Activated CD4-positive, alpha-beta T cell treated with anti-CD3 and anti-CD28 coated beads, Interleukin-2, Interleukin-6, amounts not matched to agents 100 ng/mL and 50 ng/mL, durations not matched to agents 16 hours and 8 hours (primary cell): ENCODE data around the gene PURB.
"Not testable (repeated sequence)": the region's sequence is repeated elsewhere in the genome, so short reads cannot be mapped to it uniquely, and the experiment has no call there.

ENCODE experiments used
- DNase-seq: peaks from one replicate; pipeline ENCODE4 v3.0.0-alpha.2; 2020

PURB gene

DNA sequence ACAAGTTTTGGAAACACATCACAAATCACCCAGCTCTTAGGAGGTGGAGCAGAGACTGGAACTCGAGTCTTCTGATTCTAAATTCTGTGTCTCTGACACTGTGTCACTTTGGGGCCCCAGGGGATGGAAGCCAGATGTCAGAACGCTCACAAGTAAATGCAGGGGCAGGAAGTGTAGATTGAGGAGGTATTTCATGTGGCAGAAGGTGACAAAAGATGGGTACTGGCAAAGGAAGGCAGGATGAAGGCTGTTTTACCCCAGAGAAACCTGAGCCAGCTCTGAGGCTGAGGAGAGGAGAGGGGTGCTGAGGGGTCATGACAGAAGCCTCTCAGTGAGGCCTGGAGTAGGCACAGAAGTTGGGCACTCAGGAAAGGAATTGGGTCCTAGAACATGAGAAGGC lies 6.0 kb upstream of the PURB start:
- DNase-seq = peak; percentile 49

DNA sequence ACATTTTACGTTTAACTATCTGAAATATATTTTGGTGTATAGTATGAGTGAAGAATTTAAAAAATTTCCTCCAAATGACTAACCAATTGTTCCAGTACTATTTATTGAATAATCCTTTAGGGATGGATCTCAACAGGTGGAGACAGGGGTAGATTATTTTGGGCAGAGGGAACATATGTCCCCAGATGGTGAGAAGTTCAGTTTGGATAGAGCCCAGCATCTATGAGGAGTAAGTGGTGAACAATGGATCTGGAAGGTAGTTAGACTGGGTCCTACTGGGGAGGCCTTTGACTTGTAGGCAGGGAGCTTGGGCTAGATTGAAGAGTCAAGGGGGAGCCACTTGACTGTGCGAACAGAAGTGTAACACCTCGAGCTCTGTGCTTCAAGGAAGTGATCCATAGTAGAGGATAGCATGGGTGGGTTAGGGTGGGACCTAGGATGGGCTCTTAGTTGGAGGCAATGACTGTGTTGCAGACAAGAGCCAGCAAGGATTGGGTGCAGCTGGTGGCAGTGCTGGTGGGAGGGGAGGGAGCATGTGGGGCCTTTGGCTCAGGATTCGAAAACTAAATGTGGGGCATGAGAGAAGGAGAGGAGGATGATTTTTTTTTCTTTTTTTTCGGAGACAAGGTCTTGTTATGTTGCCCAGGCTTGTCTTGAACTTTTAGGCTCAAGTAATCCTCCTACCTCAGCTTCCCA lies 3.9 kb upstream of the PURB start:
- DNase-seq = no peak

DNA sequence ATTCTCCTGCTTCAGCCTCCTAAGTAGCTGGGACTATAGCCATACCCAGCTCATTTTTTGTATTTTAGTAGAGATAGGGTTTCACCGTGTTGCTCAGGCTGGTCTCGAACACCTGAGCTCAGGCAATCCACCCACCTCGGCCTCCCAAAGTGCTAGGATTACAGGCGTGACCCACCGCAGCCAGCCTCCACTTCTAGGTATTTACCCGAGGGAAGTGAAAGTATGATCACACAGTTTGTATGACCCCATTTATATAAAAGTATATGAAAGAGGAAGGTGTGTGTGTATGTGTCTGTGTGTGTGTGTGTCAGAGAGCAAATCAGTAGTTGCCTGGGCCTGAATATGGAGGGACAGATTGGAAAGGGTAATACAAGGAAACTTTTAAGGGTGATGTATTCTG lies 2.0 kb upstream of the PURB start:
- DNase-seq = no peak

DNA sequence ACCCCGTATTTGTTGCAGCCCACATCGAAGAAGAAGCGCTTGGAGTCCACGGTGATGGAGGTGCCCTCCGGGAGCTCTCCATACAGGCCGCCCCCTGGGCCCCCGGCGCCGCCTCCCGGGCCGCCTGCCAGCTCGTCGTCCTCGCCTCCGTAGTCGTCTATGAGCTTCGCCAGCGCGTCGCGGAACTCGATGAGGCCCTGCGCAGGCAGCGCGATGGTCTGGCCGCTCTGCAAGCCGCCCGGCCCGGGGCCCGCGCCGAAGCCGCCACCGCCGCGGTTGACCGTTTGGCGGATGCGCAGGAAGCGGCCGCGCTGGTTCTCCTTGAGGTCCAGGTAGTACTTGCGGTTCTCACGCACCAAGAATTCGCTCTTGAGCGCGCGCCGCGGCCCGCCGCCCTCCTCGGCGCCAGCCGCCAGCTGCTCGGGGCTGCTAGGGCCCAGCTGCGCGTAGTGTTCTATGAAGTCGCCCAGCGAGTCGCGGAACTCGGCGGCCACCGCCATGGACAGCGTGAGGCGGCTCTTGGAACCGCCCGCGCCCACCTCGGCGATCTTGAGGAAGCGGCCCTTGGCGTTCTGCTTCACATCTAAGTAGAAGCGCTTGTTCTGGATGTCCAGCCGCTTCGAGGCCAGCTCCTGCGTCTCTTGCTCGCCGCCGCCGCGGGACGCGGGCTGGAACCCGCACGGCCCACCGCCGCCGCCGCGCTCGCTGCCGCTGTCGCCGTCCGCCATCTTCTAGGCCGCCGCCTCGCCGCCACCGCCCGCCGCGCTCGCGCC lies 523 bp downstream of the PURB start:
- peak; percentile 58 for DNase-seq

DNA sequence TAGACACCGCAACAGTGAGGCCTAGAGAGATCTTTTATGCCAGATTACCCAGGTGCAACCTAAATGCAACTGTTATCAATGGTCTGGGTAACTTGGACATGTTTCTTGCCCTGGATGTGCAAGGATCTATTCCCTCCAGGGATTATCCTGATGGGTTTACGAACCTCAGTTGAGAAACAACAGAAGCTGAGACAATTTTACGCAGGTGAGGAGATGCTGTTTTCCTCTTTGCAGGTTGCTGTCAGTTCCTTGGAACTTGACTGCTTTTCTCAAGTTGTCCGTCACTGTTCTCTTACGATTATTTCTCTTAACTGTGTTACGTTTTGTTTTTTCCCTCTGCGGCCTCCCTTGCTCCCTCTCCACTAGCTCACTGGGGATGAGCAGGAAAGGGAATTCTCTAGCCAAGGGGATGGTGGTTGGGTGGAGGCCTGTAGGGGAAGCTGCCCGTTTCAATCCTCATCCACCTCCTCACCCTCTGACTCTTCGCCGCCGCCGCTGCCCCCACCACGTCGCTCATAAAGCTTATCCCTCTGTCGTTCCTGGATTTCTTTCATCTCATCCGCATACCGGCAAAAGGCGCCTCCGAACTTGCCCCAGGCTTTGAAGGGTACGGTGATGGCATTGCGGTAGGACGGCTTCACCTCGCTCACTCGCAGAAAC lies 1.2 kb downstream of the PURB start:
- no peak for DNase-seq

DNA sequence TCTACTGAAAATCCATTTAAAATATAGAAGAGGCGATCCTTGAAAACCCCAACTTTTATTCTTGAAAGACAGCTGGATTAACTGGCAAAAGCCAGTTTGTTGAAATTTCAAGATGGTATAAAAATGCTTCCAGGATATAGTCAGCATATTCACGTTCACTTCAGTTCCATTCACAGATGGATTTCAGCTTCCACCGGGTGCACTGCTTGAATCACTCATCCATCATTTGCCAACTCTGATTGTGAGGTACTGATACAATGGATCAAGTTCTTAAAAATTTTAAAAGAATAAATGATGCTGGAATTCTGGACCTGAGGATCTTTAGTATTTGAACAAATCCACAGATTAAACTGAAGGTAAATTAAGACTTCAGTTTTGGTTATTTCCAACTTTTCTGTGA lies 2.4 kb downstream of the PURB start:
- no peak for DNase-seq

DNA sequence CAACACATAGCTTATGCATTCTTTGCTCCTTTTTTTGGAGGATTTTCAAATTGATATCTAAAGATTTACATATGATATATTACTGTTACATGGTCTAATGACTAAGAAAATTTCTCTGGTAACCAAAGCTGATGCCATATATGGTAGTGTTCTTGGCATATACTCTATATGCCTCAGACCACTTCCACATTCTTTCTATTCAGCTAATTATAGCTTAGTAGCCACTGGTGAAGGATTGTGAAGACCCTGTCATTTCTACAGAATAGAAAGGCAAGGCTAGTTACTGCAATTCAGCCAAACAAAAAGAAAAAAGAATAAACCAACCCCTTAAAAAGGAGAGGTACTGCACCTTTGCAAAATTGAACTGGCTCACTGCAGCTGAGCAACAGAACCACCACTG lies 3.7 kb downstream of the PURB start:
- DNase-seq = peak; percentile 42

- no peak for DNase-seq
These were observed 4.2 kb downstream of the PURB start for GRCh38 chr7:44881066-44881600.

DNA sequence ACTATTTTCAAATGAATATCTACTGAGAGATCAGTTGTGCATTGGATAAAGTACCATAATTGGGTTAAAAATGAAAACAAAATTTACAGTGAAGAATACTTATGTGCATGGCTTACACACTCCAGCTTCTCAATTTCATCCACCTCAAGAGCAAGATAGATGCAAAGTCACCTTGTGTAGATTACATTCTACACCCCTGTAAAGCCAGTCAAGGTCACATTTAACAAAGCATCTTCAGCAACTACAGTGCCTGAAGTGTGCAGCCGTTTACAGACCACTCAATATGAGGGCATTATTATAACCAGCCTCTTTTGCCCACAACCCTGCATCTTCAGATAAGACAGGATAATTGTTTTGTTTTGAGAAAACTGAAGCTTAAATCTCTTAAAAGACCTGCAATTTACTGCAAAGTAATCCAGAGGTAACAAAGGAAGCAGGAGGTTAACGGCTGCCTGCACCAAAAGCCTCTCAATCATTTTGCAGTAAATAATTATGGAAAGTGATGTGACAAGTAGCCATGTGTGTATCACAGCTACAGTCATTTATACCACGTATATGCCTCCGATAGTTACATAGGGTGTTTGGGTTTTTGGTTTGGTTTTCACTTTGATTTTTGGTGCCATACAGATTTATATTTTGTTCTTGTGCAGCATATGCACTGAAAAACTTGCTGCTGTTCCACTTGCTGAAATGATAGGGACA lies 4.9 kb downstream of the PURB start:
- peak; percentile 18 for DNase-seq

GRCh38 chr7:44876393-44876792 lies 8.9 kb downstream of the PURB start:
- DNase-seq = no peak

GRCh38 chr7:44875241-44875640 lies 10.1 kb downstream of the PURB start:
- no peak for DNase-seq

GRCh38 chr7:44872787-44873186 lies 12.5 kb downstream of the PURB start:
- no peak for DNase-seq

DNA sequence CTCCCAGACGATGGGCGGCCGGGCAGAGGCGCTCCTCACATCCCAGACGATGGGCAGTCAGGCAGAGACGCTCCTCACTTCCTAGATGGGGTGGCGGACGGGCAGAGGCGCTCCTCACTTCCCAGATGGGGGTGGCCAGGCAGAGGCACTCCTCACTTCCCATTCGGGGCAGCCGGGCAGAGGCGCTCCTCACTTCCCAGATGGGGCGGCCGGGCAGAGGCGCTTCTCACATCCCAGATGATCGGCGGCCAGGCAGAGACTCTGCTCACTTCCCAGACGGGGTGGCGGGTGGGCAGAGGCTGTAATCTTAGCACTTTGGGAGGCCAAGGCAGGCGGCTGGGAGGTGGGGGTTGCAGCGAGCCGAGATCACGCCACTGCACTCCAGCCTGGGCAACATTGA lies 13.4 kb downstream of the PURB start:
- DNase-seq = not testable (repeated sequence)

DNA sequence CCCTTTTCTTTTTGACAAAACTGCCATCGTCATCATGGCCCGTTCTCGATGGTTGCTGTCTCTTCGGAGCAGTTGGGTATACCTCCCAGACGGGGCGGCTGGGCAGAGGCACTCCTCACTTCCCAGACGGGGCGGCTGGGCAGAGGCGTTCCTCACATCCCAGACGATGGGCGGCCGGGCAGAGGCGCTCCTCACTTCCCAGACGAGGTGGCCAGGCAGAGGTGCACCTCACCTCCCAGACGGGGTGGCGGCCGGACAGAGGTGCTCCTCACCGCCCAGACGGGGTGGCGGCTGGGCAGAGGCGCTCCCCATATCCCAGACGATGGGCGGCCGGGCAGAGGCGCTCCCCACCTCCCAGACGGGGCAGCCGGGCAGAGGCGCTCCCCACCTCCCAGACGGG lies 14.6 kb downstream of the PURB start:
- not testable (repeated sequence) for DNase-seq

DNA sequence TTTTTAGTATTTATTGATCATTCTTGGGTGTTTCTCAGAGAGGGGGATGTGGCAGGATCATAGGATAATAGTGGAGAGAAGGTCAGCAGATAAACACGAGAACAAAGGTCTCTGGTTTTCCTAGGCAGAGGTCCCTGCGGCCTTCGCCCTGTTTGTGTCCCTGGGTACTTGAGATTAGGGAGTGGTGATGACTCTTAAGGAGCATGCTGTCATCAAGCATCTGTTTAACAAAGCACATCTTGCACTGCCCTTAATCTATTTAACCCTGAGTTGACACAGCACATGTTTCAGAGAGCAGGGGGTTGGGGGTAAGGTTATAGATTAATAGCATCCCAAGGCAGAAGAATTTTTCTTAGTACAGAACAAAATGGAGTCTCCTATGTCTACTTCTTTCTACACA lies 15.0 kb downstream of the PURB start:
- not testable (repeated sequence) for DNase-seq

GRCh38 chr7:44867073-44867995 lies 18.0 kb downstream of the PURB start:
- peak; percentile 52 for DNase-seq

DNA sequence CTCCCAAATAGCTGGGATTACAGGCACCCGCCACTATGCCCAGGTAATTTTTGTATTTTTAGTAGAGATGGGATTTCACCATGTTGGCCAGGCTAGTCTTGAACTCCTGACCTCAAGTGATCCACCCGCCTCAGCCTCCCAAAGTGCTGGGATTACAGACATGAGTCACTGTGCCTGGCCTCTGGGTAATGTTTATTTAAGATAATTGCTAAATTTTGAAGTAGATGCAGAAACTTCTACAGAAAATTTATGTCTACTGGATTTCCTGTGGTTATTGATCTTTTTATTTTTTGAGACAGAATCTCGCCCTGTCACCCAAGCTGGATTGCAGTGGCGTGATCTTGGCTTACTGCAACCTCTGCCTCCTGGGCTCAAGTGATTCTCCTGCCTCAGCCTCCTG lies 23.4 kb downstream of the PURB start:
- DNase-seq = not testable (repeated sequence)

- DNase-seq = no peak
These were observed 27.2 kb downstream of the PURB start for GRCh38 chr7:44858161-44858560.

DNA sequence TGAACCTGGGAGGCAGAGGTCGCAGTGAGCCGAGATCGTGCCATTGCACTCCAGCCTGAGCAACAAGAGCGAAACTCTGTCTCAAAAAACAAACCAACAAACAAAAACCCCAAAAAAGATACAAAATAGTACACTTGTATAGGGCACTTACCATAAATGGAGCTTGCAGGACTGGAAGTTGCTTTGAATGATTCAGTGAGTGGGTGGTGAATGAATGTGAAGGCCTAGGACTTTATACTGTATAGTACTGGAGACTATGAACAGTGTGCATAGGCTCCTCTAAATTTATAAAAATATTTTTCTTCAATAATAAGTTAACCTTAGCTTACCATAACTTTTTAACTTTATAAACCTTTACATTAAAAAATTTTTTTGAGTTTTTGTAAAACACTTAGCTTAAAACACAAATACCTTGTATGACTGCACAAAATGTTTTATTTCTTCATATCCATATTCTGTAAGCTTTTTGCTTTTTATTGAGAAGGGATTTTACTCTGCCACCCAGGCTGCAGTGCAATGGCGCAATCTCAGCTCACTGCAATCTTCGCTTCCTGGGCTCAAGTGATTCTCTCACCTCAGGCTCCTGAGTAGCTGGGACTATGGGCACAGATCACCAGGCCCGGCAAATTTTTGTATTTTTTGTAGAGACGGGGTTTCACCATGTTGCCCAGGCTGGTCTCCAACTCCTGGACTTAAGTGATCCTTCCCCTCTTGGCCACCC lies 30.5 kb downstream of the PURB start:
- DNase-seq = no peak

DNA sequence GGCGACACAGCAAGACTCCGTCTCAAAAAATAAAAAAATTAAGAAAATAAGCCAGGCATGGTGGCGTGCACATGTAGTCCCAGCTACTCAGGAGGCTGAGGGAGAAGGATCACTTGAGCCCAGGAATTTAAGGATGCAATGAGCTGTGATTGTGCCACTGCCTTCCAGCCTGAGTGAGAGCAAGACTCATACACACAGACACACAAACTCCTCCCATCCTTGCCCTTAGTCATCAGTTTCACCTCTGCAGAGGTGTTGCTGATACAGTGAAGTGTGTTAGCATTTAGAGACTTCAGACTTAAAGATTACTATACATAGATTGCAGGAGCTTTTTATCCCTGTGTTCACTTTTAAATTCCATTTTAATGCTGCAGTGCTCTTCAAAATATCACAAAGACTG lies 31.9 kb downstream of the PURB start:
- peak; percentile 67 for DNase-seq

- no peak for DNase-seq
These were observed 32.7 kb downstream of the PURB start for GRCh38 chr7:44852590-44852989.
